ENCODE measurements around the gene AQP10.

GRCh38 chr1:154313066-154313356, 7.9 kb upstream of the AQP10 start:
- no peak for TF ChIP-seq CTCF (conservative IDR thresholded peaks at IDR 0.05)
- TF ChIP-seq EZH2 (IDR thresholded peaks at IDR 0.05; ENCODE audit: low read depth), result no peak

All from PC-9 (cell line).